ENCODE data around the gene PKP1.
"Not testable (repeated sequence)": the region's sequence is repeated elsewhere in the genome, so short reads cannot be mapped to it uniquely, and the experiment has no call there.

Gene PKP1, protein sequence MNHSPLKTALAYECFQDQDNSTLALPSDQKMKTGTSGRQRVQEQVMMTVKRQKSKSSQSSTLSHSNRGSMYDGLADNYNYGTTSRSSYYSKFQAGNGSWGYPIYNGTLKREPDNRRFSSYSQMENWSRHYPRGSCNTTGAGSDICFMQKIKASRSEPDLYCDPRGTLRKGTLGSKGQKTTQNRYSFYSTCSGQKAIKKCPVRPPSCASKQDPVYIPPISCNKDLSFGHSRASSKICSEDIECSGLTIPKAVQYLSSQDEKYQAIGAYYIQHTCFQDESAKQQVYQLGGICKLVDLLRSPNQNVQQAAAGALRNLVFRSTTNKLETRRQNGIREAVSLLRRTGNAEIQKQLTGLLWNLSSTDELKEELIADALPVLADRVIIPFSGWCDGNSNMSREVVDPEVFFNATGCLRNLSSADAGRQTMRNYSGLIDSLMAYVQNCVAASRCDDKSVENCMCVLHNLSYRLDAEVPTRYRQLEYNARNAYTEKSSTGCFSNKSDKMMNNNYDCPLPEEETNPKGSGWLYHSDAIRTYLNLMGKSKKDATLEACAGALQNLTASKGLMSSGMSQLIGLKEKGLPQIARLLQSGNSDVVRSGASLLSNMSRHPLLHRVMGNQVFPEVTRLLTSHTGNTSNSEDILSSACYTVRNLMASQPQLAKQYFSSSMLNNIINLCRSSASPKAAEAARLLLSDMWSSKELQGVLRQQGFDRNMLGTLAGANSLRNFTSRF

DNA sequence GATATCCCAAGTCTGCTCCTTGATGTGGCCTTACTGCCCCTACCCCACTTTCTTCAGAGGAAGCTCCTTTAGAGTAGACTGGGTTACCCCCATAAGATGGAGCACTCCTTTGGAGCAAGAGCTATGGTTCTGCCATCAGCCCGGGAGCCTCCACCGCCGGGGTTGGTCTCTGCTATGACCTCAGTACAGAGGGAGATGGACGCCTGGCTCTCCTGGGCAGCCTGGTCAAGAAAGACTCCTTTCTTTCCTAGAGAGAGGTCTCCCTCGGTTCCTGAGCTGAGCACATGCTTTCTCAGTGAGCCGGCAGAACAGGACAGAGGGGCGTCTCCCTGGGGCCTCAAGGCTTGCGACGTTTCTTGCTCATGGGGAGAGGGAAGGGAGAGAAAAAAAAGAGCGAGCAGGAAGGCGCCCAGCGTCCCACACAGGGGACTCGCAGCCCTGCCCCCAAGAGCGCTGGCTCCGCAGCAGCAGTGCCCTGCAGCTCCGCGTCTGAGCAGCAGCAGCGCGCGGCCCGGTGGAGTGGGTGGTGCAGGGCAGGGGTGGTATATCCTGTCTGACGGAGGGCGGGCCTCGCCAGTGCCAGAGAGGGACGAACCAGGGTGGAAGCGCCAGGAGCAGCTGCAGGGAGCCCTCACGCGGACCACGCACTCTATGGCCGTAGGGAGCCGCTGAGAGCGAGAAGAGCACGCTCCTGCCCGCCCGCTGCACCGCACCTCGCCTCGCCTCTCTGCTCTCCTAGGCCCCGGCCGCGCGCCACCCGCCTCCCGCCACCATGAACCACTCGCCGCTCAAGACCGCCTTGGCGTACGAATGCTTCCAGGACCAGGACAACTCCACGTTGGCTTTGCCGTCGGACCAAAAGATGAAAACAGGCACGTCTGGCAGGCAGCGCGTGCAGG lies at the start of gene PKP1:
Gene PKP1, plus strand, starts transcription at position 576 of the 899 bp plus-strand sequence. Its CDS starts 197 bp downstream, at position 773.
- DNase-seq: peak; percentile 81

DNA sequence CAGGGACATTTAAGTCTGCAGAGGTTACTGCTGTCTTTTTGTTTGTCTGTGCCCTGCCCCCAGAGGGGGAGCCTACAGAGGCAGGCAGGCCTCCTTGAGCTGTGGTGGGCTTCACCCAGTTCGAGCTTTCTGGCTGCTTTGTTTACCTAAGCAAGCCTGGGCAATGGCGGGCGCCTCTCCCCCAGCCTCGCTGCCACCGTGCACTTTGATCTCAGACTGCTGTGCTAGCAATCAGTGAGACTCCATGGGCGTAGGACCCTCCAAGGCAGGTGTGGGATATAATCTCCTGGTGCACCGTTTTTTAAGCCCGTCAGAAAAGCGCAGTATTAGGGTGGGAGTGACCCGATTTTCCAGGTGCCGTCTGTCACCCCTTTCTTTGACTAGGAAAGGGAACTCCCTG lies 43.7 kb upstream of the PKP1 start:
- not testable (repeated sequence) for DNase-seq

DNA sequence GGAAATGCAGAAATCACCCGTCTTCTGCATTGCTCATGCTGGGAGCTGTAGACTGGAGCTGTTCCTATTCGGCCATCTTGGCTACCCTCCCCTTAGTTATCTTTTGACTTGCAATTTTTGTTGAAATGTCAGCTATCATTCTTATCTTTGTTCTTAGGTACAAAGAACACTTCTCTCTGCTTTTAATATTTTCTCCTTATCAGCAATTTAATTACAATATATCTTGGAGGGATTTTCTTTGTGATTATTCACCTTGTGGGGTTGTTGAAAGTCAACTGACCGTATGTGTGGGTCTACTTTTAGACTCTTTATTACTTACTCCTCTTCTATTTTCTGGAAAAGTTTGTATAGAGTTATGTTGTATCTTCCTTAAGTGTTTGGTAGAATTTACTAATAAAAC lies 43.1 kb upstream of the PKP1 start:
- no peak for DNase-seq

DNA sequence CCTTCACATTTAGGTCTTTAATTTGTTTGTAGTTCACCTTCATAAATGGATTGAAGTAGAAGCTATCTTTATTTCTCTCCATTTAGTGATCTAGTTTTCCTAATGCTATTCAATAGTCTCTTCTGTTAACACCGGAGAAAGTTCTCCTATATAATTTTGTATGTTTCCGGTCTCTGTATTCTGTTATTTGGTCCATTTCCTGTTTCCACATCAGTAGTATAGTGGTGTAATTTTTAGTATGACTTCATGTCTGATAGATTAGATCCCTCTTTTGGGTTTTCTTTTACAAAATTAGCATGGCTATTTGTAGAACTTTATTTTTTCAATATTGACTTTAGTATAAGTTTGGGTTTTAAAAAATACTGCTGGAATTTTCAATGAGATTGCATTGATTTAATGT lies 41.6 kb upstream of the PKP1 start:
- no peak for DNase-seq

DNA sequence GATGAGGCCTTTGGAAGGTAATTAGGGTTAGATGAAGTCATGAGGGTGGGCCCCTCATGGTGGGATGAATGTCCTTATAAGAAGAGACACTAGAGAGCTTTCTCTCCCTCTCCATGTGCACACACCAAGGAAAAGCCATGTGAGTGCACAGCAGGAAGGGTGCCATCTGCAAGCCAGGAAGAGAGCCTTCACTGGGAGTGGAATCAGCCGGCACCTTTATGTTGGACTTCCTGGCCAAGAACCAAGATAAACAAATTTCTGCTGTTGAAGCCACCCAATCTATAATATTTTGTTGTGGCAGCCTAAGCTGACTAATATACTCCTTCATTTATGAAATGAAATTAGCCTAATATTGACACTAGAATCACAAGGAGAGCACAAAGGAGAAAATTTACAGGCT lies 38.2 kb upstream of the PKP1 start:
- DNase-seq: peak; percentile 14

DNA sequence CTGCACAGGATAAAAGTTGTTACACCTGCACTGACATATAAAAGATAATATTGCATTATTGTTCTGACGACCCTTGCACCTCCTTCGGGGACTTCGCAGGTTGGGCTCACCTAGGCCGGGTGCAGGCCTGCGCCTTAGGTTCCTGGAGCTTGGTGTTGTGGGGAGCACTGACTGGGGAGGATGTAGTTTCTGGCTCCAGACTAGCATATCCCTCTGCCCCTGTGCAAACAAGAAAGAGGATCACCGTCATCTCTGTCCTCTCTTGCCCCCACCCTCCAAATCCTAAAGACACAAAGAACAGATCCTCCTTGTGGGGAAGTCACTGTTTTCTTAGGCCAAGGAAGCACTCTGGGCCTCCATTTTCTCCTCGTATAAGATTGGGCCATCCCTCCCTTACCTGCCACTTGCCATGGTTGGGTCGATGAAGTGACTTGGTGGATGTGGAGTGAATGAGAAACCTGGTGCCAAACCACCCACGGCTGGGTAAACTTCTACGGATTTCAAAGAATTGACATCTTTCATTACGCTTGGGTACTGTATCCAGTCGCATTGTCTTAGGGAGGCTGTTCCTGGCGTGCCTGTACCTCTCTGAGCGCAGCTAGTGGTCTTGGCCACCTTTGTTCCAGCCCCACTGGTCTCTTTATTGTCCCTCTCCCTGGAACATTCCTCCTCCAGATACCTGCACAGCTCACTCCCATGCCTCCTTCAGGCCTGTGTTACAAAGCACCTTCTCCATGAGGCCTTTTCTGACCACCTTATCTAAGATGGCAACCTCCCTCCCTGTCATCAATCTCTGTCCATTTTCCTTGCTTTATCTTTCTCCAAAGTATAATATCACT lies 34.4 kb upstream of the PKP1 start:
- no peak for DNase-seq

DNA sequence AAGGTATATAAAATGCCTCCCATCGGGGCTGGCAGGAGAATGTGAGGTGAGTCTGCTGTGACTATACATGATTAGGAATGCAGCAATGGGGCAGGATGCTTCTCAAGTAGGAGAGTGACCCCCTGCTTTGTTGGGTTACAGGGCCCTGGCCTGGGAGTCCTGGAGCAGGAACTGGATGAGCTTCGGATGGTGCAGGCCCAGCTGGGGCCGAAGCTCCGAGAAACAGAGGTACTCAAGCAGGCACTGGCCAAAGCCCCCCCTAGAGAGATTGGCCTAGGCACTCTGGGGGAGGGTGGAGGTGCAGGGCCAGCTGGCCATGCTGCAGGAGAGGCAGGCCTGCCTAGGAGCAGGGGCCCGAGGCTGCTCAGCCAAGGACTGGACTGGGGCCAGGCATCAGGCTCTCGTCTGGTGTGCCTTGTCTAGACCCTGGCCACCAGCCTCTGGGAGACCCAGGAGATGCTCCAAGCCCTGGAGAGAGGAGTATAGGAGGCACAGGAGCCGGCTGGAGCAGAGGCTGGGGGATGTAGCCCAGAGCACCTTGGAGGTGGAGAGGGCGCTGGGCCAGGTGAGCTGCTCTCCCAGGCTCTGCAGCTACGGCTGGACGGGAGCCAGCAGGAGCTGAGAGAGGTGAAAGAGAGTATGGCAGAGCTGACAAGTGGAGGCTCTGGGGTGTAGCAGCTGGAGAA lies 32.8 kb upstream of the PKP1 start:
- peak; percentile 26 for DNase-seq

DNA sequence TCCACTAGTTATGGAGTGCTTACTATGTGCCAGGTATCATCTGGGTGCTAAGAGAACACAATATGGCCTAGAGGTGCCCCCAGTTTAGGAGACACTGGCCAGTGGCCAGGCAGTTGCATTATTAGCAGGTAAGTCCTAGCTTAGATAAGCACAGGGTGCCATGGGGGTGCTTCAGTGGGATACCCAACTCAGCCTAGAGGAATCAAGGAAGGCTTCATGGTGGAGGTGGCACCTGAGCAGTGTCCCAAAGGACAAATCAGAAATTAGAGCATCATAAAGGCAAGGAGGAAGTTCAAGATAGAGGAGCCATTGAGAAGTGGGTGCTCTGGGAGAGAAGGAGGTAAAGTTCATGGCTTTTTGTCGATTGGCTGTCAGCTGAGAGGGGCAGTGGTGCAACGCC lies 31.9 kb upstream of the PKP1 start:
- no peak for DNase-seq

DNA sequence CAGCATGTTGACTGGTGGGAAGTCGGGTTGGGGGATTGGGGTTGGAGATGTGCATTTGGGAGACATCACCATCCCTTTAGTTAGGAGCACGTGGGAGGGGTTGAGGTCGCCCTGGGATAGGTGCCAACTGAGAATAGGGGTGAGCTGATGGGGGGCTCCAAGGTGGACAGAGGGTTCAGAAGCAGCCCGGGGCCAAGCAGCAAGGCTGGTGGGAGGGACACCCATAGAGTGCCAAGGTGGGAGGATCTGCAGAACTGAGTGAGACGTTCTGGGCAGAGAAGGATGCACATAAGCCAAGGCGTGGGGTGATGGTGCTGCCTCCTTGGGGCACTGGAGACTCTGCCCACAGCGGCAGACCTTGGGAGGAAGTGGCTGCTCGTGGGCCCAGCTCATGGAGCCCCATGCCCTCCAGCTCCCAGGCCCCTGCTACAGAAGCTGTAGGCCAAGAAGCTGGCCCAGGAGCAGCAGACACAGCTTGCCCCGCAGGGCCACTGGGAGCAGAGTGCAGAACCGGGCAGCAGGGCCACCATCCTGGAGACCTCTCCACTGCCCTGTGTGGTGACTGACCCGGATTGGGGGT lies 31.4 kb upstream of the PKP1 start:
- DNase-seq: no peak

DNA sequence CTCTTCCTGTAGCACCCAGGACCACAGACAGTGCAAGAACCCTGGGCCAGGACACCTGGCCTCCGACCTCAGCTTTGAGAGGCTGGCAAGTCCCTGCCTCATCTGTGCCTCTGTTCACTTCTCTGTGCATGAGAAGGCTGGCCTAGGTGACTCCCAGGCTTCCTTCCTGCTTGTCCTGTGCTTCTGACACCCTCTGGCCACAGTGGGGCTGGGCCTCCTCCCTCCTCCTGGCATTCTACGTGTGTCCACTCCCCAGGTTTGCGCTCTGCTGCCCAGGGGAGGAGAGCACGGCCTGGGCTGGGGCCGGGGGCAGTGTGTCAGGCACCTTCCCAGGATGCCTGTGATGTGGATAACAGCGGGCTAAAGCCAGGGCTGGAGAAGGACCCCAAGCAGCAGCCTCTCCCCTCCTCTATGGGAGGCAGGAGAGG lies 30.3 kb upstream of the PKP1 start:
- DNase-seq: no peak

DNA sequence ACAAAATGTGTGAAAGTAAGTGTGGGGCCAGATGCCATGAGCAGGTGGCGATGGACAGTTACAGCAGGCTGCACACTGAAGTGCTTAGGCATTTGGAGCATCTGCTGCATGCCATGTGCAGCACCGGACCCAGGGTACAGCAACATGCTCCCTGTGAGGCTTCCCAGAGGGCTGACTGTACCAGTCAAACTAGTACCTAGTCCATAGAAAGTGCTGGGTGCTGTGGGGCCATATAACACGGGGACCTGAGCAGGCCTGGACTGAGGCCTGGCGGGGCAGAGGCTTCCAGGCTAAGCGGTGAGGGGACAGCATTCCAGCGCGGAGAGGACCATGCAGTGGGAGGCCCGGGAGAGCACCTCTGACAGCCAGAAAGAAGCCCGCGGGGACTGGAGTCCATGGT lies 29.9 kb upstream of the PKP1 start:
- peak; percentile 57 for DNase-seq

DNA sequence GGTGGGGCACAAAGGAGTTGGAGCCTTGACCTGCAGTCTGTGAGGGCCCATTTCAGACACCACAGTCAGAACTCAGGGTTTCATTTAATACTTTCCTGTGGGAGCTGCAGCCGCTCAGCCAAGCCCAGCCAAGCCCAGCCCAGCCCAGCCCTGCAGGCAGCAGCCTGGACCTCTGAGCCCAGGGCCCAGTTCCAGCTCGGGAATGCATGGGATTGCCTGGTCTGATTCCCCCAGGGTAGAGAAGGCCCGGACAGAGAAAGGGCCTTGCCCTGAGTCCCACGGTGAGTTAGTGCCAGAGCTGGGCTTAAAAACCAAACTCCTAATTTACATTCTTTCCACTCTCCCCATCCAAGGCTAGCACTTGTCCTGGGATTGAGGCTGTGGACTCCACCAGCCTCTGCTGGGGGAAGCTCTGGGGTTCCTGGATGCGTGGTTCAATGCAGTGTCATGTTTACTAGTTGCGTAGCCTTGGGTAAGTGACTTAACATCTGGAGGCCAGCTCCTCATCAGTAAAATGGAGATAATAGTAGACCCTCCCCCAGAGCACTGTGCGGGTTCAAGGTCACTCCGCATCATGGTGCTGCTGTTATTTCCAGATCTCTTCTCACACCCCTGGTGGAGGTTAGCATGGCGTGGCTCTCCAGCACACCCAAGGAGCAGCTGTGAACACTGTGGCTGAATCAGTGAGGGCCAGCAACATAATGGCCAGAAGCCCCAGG lies 29.2 kb upstream of the PKP1 start:
- no peak for DNase-seq

DNA sequence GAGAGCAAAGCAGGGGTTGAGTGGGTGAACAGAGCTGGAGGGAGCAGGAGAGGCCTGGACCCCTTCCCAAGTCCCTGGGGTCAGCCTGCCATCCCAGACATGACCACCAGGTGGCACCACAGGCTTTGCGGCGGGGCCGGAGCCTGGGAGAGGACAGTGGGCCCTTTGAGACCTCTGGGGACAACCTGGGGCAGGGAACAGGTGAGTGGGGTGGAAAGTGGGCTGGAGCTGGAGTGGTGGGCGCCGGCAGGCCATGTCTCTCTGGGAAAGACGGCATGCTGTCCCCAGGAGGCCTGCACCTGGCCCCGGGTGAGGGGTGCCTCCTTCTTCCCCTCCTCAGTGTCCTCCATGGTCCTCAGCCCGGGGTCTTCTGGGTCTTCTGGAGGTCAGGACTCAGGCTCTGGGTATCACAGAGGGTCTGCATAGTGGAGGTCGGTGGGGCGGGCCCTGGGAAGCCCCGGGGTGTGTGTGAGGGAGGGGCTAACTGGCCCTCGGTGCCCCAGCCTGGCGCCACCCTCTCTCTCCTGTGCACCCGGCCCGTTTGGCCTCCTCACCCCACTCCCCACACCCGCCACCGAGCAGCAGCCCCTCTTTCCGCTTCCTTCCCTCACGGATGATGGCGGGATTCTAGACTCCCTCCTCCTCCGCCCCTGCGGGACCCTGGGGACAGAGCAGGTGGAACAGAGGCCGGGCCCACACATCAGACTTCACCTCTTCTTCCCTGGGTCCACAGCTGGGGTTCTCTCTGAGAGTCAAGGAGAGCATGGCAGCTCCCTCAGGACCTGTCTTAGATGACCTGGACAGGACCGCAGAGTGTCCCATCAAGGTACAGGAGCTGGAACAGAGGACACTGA lies 28.5 kb upstream of the PKP1 start:
- DNase-seq: no peak

DNA sequence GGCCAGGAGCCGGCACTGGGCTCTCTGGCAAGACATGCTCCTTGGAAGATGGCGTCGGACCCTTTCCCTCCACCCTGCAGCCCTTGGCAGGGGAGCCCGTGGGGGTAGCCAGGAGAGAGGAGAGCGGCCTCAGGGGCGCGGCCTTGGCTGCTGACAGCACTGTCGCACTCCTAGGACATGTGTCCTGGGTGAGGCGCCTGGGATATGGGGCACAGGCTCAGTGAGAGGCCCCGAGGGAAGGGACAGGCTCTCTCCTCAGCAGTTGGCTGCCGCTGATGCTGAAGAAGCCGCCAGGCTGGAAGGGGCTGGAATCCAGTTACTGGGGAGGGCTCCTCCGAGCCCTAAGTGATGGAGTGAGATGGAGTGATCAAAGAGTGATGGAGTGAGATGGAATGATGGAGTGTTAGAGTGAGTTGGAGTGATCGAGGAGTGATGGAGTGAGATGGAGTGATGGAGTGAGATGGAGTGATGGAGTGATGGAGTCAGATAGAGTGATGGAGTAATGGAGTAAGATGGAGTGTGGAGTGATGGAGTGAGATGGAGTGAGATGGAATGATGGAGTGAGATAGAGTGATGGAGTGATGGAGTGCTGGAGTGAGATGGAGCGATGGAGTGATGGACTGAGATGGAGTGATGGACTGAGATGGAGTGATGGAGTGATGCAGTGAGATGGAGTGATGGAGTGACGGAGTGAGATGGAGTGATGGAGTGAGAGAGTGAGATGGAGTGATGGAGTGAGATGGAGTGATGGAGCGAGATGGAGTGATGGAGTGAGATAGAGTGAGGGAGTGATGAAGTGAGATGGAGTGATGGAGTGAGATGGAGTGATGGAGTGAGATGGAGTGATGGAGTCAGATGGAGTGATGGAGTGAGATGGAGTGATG lies 27.6 kb upstream of the PKP1 start:
- DNase-seq: no peak

DNA sequence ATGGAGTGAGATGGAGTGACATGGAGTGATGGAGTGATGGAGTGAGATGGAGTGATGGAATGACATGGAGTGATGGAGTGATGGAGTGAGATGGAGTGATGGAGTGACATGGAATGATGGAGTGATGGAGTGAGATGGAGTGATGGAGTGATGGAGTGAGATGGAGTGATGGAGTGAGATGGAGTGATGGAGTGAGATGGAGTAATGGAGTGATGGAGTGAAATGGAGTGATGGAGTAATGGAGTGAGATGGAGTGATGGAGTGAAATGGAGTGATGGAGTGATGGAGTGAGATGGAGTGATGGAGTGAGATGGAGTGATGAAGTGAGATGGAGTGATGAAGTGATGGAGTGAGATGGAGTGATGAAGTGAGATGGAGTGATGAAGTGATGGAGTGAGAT lies 25.2 kb upstream of the PKP1 start:
- DNase-seq: not testable (repeated sequence)

DNA sequence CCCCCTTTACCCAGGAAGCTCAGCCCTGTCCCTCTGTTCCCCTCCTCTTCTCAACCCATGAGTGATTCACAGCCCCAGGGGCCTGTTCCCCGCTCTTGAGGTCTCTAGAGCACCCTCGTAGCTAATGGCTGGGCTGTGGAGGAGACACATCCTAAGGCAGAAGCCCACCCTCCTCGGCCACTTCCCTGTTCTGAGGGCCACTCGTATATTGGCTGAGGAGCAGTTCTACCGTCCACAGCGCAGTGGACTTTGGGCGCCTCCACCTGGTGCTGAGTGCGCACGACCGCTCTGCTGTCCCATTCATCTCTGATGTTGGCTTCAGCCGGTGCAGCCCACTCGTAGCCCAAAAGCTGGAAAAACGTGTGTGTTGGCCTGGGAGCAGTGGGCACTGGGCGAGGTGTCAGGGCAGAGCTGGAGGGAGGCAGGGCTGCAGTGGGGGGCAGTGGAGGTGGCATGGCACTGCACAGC lies 24.5 kb upstream of the PKP1 start:
- DNase-seq: no peak

DNA sequence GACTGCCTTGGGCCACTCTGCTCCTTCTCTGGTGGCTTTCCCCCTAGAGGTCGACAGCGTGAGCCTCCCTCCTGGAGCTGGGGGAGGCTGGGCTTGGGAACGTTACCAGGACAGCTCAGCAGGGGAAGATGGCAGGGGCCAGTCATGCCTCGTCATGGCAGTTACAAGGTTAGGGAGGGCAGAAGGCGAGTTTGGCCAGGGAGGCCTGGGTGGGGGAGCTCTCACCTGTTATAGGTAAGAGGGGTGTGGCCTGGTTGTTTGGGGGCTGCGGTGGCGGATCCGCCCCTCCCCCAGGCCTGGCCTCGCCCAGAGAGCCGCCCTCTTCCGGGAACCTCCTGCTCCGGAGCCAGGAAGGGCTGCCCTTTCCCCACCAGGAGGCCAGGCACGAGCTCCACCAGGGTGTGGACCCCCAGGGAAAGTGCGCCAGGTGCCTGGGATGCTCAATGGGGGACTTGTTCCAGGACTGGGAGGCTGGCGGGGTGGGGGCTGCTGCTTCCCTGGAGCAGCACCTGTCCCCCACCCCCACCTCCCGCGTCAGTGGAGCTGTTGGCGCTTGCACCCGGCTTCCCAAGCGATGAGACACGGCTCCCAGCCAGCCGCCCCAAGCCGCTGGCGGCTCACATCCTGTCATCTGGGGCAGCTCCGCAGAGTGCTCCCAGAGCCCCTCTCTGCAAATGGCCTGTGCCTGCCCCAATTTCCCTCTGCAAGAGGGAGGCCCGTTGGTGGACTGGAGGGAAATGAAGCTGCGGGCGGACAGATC lies 23.6 kb upstream of the PKP1 start:
- DNase-seq: no peak

DNA sequence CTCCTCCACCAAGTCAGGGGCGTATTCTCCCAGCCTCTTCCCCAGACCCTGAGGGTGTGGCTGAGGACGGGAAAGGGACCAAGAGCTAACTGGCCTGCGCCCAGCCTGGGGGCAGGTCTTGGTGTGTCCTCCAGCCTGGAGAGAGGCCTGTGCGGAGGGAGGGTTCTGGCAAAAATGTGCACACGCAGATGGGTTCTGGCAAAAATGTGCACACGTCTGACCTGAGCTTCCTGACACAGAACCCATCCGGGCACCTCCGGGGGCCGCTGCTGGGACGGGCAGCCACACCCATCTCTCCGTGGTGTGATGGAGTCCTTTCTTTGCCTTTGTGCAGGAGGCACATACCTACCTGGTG lies 23.1 kb upstream of the PKP1 start:
- no peak for DNase-seq

All from NCI-H510A (cell line).